ENCODE measurements around the gene DENND6A.
"Not testable (repeated sequence)": the region's sequence is repeated elsewhere in the genome, so short reads cannot be mapped to it uniquely, and the experiment has no call there.

The DENND6A gene

DNA sequence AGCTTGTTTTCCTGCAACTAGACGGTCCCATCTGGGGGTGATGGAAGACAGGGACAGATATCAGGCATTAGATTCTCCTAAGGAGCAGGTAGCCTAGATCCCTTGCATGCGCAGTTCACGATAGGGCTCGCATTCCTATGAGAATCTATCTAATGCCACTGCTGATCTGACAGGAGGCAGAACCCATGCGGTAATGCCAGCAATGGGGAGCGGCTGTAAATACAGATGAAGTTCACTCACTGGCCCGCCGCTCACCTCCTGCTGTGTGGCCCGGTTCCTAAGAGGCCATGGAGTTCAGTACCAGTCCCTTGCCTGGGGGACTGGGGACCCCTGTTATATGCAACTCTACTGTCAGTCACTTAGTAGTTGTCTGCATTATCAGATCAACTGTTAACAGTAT is 7.9 kb upstream of the DENND6A start:
- TF ChIP-seq, protein P1, sequence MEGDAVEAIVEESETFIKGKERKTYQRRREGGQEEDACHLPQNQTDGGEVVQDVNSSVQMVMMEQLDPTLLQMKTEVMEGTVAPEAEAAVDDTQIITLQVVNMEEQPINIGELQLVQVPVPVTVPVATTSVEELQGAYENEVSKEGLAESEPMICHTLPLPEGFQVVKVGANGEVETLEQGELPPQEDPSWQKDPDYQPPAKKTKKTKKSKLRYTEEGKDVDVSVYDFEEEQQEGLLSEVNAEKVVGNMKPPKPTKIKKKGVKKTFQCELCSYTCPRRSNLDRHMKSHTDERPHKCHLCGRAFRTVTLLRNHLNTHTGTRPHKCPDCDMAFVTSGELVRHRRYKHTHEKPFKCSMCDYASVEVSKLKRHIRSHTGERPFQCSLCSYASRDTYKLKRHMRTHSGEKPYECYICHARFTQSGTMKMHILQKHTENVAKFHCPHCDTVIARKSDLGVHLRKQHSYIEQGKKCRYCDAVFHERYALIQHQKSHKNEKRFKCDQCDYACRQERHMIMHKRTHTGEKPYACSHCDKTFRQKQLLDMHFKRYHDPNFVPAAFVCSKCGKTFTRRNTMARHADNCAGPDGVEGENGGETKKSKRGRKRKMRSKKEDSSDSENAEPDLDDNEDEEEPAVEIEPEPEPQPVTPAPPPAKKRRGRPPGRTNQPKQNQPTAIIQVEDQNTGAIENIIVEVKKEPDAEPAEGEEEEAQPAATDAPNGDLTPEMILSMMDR (IDR thresholded peaks at IDR 0.05; ENCODE audit: low read depth, low read length) = no peak
- DNase-seq (ENCODE audit: low read depth, low spot score) = no peak
- H3K4me3 ChIP-seq (ENCODE audit: low read depth, low read length) = no peak overlapping the region
- in situ Hi-C loops (cut with HindIII; ENCODE audit: low sequenced_read_pairs) = no loop called here

DNA sequence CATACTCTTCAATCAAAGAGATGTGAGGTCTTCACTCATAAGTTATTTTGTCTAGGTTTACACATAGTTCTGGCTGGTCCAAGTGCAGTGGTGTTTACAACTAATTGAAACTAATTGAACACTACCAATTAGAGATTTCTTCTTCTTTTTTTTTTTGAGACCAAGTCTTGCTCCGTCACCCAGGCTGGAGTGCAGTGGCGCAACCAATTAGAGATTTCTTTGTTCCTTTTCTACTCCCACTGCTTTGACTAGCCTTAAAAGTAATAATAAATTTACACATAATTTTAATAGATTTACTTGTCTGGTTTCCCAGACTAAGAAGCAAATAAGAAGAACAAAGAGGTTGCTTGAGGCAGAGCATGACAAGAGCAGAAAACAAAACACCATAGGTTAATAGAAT is 6.7 kb upstream of the DENND6A start:
- no peak for DNase-seq (ENCODE audit: low read depth, low spot score)
- TF ChIP-seq, protein P1 (IDR thresholded peaks at IDR 0.05; ENCODE audit: low read depth, low read length) = no peak
- in situ Hi-C loops (cut with HindIII; ENCODE audit: low sequenced_read_pairs) = no loop called here
- no peak overlapping the region for H3K4me3 ChIP-seq (ENCODE audit: low read depth, low read length)

DNA sequence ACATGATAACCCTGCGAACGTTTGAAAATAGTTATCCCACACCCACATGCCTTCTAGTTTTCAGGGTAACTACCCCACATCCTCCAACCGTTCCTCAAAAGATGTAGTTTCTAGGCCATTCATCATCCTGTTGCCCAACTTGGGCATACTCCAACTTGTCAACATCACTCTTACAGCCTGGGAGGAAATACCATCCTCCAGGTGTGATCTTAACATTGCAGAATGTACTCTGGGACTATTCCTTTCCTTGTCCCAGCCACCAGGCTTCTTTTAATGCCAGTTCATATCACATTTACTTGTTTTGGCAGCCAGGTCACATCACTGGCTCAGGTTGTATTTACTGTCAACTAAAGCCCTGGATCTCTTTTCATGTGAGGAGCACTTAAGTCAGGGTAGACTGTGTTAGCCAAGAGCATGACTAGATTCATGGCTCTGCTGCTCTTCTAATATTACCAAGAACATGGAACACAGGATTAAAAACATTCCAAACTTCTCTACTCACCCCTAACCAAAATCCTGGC is 4.0 kb upstream of the DENND6A start:
- in situ Hi-C loops (cut with HindIII; ENCODE audit: low sequenced_read_pairs) = no loop called here
- no peak for DNase-seq (ENCODE audit: low read depth, low spot score)
- TF ChIP-seq, protein P1 (IDR thresholded peaks at IDR 0.05; ENCODE audit: low read depth, low read length) = no peak
- no peak overlapping the region for H3K4me3 ChIP-seq (ENCODE audit: low read depth, low read length)

DNA sequence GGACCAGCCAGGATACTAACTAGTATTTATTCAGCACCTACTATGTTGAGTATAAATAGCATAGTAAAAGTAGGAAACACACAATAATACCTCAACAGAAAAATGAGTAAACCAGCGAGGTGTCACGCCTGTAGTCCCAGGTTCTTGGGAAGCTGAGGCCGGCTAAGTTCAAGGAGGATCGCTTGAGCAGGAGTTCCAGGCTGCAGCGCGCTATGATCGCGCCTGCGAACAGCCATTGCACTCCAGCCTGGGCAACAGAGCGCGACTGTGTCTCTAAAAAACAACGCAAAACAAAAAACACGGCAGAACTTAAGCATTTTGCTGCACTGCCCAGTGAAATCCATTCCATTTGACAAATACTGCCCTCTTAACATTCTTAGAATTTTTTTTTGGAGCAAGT is 1.3 kb upstream of the DENND6A start:
- no peak for DNase-seq (ENCODE audit: low read depth, low spot score)
- H3K4me3 ChIP-seq (ENCODE audit: low read depth, low read length) = no peak overlapping the region
- in situ Hi-C loops (cut with HindIII; ENCODE audit: low sequenced_read_pairs) = no loop called here
- TF ChIP-seq, protein P1 (IDR thresholded peaks at IDR 0.05; ENCODE audit: low read depth, low read length) = no peak

DNA sequence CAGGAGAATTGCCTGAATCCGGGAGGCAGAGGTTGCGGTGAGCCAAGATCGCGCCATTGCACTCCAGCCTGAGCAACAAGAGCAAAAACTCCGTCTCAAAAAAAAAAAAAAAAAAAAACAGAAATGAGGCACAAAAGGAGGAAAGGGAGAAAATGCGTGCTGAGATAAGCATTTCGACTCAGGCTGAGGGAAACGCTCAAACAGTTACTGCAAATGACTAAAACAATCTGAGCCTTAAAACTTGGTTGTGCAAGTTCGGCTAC is 813 bp downstream of the DENND6A start:
- DNase-seq (ENCODE audit: low read depth, low spot score); in situ Hi-C loops (cut with HindIII; ENCODE audit: low sequenced_read_pairs): not testable (repeated sequence)
- peak overlapping the region; percentile 70 for H3K4me3 ChIP-seq (ENCODE audit: low read depth, low read length)

DNA sequence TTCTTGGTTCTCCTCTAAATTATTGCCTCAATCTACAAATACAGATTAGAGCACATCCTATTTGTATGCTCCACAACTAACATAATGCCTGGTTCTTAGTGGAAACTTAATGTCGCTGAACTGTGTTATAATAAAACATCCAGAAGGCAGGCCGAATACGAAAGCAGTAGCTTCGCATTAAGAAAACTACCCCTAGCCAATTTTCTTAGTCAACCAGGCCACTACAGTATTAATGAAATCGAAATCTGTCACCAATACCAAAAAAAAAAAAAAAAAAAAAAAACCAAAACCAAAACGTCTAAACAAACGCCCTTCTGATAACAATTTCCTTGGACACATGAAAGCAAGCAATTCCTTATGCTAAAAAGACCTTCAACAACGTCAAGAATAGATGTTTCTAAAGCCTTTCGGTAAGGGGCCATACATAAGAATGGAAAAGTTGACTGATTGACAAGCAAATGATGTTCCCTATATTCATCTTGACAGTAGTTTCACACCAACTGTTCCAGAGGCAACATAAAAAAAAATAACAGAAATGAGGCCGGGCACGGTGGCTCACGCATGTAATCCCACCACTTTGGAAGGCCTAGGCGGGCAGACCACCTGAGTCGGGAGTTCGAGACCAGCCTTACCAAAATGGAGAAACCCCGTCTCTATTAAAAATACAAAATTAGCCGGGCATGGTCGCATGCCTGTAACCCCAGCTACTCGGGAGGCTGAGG is 1.3 kb downstream of the DENND6A start:
- in situ Hi-C loops (cut with HindIII; ENCODE audit: low sequenced_read_pairs) = no loop called here
- peak; percentile 17 for DNase-seq (ENCODE audit: low read depth, low spot score)
- H3K4me3 ChIP-seq (ENCODE audit: low read depth, low read length) = peak overlapping the region; percentile 70
- TF ChIP-seq, protein P1 (IDR thresholded peaks at IDR 0.05; ENCODE audit: low read depth, low read length) = no peak

DNA sequence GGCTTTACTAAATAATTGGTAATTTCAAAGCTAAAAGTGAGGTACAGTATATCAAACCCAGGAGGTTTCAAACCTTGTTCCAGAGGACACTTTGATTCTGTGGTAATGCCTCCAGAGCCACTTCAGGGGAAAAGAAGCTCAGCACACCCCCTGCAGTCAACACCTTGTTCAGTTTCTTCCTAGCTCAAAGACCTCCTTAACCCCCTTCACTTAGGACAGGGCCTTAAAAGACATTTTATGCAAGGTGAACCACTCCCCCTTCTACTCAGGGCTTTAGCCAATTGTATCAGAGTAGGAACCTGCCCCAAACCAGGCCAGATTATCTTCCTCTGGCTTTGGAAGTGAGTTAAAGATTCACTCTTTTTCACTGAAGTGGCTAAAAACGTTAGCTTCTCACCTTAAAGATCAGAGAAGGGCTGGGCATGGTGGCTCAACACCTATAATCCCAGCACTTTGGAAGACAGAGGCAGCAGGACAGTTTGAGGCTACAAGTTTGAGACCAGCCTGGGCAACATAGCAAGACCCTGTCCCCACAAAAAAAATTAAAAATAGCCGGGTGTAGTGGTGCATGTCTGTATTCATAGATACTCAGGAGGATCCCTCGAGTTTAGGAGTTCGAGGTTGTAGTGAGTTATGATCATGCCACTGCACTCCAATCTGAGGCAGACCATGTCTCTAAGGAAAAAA is 3.4 kb downstream of the DENND6A start:
- no peak for DNase-seq (ENCODE audit: low read depth, low spot score)
- no peak overlapping the region for H3K4me3 ChIP-seq (ENCODE audit: low read depth, low read length)
- in situ Hi-C loops (cut with HindIII; ENCODE audit: low sequenced_read_pairs) = no loop called here
- TF ChIP-seq, protein P1 (IDR thresholded peaks at IDR 0.05; ENCODE audit: low read depth, low read length) = no peak
